K562 (cell line): ENCODE measurements around the gene CD34.

ENCODE experiments used
- ADNP ChIP-seq: fragments of 200-800 bp; sonication (Bioruptor generic); IDR thresholded peaks from 2 replicates; pipeline ENCODE4 v1.6.1; 2016; ENCODE audit warnings: missing genetic modification characterization, missing compliant biosample characterization
- JUN ChIP-seq, 2 experiments: sonication (generic) in 1 of 2; formaldehyde crosslinking in 1 of 2; IDR thresholded peaks; 2 replicates each; pipeline versions ENCODE4 v1.6.1 to v1.8.0; 2012 to 2022; ENCODE audit warnings: borderline replicate concordance in 2 of 2, mild to moderate bottlenecking in 2 of 2, improper control_type of control experiment in 1 of 2, low read depth in 1 of 2, low read length in 1 of 2, missing genetic modification reagents in 1 of 2
- SP2 ChIP-seq: IDR thresholded peaks from 2 replicates; pipeline ENCODE4 v1.6.1; 2011; ENCODE audit warnings: mild to moderate bottlenecking, low read depth, low read length, moderate library complexity; ENCODE audit not compliant: poor library complexity, severe bottlenecking; ENCODE audit errors: extremely low read depth
- ZNF232 ChIP-seq: sonication (generic); formaldehyde crosslinking; IDR thresholded peaks from 2 replicates; pipeline ENCODE4 v1.8.0; 2022; ENCODE audit warnings: mild to moderate bottlenecking, missing genetic modification reagents
- TF ChIP-seq, protein P1 (sequence below), 3 experiments: IDR thresholded peaks in 2 of 3; conservative IDR thresholded peaks in 1 of 3; 2 replicates each; pipeline ENCODE4 v1.5.1; 2011 to 2012; ENCODE audit warnings: low read length in 3 of 3, mild to moderate bottlenecking in 3 of 3, control low read depth in 2 of 3, improper control_type of control experiment in 1 of 3, inconsistent platforms in 1 of 3, low read depth in 1 of 3, mixed read lengths in 1 of 3, moderate library complexity in 1 of 3; ENCODE audit not compliant: insufficient read depth in 2 of 3

DNA sequence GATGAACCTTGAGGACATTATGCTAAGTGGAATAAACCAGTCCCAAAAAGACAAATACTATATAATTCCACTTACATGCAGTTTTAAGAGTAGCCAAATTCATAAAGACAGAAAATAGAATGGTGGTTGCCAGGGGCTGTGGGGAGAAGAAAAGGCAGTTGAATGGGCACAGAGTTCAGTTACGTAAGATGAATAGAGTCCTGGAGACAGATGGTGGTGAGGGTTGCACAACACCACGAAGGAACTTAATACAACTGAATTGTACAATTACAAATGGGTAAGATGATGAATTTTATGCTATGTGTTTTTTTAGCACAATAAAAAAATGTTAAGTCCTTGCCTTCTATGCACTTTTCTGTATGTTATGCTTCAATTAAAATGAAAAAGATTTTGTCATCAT, 66.6 kb downstream of the CD34 start:
- TF ChIP-seq, protein P1, sequence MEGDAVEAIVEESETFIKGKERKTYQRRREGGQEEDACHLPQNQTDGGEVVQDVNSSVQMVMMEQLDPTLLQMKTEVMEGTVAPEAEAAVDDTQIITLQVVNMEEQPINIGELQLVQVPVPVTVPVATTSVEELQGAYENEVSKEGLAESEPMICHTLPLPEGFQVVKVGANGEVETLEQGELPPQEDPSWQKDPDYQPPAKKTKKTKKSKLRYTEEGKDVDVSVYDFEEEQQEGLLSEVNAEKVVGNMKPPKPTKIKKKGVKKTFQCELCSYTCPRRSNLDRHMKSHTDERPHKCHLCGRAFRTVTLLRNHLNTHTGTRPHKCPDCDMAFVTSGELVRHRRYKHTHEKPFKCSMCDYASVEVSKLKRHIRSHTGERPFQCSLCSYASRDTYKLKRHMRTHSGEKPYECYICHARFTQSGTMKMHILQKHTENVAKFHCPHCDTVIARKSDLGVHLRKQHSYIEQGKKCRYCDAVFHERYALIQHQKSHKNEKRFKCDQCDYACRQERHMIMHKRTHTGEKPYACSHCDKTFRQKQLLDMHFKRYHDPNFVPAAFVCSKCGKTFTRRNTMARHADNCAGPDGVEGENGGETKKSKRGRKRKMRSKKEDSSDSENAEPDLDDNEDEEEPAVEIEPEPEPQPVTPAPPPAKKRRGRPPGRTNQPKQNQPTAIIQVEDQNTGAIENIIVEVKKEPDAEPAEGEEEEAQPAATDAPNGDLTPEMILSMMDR (IDR thresholded peaks at IDR 0.05 in 2 of 3, conservative IDR thresholded peaks at IDR 0.05 in 1 of 3; ENCODE audit: insufficient read depth in 2 of 3, low read depth in 1 of 3, low read length in 3 of 3): no peak
- TF ChIP-seq ADNP (tag): no peak
- no peak for TF ChIP-seq ZNF232
- no peak for TF ChIP-seq SP2
- no peak for TF ChIP-seq JUN (IDR thresholded peaks at IDR 0.05; ENCODE audit: borderline replicate concordance, low read depth, low read length)
- no peak for TF ChIP-seq JUN (CRISPR knock-in tag; IDR thresholded peaks at IDR 0.05; ENCODE audit: borderline replicate concordance)
